SHP77 treated with DMSO at 0.1 percent for 48 hours (cell line): Measurements from ENCODE around the gene CCDC144A.
A peak's percentile ranks its signal among the peaks of the same experiment; 100 is the strongest.
"Not testable (repeated sequence)": the region's sequence is repeated elsewhere in the genome, so short reads cannot be mapped to it uniquely, and the experiment has no call there.

ENCODE experiments used
- DNase-seq: peaks from one replicate; lab custom pipeline; 2025; lab: John Stamatoyannopoulos, UW

Gene CCDC144A, protein sequence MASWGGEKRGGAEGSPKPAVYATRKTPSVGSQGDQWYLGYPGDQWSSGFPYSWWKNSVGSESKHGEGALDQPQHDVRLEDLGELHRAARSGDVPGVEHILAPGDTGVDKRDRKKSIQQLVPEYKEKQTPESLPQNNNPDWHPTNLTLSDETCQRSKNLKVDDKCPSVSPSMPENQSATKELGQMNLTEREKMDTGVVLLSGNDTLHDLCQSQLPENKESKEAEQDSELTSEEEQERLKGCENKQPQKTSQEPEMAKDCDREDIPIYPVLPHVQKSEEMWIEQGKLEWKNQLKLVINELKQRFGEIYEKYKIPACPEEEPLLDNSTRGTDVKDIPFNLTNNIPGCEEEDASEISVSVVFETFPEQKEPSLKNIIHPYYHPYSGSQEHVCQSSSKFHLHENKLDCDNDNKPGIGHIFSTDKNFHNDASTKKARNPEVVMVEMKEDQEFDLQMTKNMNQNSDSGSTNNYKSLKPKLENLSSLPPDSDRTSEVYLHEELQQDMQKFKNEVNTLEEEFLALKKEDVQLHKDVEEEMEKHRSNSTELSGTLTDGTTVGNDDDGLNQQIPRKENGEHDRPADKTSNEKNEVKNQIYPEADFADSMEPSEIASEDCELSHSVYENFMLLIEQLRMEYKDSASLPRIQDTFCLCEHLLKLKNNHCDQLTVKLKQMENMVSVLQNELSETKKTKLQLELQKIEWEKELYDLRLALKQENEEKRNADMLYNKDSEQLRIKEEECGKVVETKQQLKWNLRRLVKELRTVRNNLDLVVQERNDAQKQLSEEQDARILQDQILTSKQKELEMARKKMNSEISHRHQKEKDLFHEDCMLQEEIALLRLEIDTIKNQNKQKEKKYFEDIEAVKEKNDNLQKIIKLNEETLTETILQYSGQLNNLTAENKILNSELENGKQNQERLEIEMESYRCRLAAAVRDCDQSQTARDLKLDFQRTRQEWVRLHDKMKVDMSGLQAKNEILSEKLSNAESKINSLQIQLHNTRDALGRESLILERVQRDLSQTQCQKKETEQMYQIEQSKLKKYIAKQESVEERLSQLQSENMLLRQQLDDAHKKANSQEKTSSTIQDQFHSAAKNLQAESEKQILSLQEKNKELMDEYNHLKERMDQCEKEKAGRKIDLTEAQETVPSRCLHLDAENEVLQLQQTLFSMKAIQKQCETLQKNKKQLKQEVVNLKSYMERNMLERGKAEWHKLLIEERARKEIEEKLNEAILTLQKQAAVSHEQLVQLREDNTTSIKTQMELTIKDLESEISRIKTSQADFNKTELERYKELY (N-terminal part only)

DNA sequence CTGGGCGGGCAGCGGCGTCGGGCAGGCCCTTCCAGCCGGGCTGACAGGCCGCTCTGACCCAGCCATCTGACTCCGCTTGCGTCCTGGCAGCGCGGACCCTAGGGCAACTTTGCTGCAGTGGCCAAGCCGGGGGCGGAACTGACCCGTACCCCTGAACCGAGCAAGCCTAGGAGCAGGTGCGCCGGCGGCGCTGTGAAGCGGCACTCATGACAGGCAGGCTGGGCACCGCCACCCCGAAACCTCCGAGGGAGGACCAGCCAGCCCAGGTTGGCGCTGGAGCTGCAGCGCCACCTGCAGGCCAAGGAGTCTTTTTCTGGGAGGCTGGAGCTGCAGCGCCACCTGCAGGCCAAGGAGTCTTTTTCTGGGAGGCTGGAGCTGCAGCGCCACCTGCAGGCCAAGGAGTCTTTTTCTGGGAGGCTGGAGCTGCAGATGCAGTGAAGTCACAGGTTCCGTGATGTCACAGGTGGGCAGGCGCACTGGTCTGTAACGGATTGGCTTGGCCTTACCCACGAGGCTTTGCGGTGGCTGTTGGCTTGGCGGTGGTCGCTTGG lies at the start of gene CCDC144A:
CCDC144A (plus strand) TSS at position 511 of the 551 bp plus-strand sequence. CDS start 160 bp downstream, outside the sequence.
- DNase-seq = peak; percentile 30

DNA sequence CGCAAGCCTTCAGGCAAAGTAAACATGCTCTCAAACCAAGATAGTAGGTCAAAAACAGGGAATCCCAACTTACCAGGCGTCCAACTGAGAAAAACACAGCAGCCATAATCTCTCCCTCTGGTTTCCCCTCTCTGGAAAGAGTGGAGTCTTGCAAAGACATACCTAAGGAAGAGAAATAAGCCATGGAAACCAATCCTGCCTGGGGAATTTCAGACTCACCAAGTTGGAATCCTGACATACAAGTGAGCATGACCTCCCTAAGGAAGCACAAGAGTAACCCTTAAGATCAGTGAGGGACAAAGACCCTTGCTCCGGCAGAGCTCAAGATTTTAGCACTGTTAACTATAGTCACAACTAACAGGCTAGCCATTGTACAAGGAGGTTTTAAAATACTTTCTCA lies 40.5 kb upstream of the CCDC144A start:
- no peak for DNase-seq

DNA sequence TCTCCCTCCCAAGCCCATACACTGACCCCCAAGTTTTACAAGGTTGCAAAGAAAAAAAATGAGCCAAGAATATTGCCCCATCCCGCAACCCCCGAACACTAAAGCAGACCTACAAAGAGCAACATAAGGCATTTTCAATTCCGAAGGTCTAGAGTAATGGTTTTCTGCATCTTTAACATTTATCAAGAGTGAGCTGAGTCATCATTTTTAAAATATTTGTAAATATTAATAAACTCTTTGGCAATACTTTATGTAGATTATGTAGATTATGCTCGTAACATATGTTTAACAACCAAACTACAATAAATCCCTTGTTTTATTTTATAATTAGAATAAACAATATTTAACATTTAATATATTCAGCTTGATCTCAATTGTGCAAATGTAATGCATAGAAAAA lies 37.8 kb upstream of the CCDC144A start:
- no peak for DNase-seq

DNA sequence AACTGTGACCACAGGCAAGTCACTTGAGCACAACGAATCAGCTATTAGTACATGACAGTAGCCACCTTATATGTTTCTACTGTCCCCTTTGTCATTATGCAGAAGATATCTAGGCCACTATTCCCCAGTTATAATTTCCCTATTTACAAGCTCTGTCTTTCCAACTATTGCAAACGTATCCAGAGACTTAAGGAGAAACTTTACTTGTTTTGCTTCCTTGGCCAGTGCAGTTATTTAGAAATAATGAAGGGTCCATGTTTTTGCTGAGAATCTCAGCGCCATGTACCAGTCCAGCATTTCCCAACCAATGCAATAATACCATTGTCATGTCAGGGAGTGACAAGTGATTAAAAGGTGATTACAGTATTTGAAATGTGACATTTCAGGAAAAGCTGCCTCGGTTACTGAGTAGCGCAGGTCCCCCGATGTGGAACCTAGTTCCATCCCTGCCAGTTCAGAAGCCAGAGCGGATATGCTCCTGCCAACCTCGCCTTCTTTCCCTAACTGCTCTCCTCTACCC lies 37.1 kb upstream of the CCDC144A start:
- DNase-seq = peak; percentile 89

DNA sequence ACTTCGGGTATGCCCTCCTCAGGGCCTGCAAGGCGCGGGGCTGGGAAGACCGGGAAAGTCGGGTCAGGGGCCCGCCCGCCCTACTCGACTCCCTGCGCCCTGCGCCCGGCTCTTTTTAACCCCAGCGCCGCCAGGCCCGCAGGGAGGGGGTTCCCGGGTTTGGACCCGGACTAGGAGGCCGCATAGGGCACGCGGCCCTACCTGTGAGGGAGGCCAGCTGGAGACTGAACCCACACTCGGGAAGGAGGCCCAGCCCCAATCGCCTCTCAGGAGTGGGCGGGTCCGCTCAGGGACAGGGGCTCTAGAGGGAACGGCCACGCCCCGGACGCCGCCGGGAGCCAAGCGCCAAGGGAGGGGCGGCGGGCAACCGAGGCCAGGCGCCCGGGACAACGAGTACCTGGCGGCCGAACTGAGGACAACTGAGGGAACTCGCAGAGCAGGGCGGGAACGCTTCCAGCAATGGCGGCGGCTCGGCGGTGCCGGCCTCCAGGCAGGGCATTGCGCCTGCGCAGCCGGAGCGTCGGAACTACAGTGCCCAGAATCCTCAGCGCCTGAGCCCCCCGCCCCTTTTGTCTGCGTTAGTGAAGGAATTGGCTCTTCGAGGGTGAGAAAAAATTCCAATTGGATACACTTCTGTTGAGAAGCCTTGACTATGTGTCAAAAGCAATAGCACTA lies 36.5 kb upstream of the CCDC144A start, which contains the start of gene ZNF624:
ZNF624 (minus strand) TSS at position 484 of the 675 bp plus-strand sequence.
- DNase-seq = peak; percentile 100

DNA sequence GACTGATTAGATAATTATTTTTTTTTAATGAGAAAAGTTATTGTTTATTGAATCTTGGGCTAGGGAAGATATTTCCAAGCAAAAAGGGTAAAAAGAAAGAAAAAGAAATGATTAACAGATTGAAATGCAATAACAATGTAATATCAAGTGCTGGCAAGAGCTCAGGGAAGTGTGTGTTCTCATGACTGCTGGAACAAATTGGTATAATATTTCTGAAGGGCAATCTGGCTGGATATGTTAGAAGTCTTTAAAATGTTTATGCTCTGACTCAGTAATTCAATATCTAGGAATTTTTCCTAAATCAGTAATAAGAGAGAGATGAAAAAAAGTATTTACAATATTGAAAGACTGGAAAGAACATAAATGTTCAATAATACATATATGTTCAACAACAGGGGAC lies 28.8 kb upstream of the CCDC144A start:
- no peak for DNase-seq

DNA sequence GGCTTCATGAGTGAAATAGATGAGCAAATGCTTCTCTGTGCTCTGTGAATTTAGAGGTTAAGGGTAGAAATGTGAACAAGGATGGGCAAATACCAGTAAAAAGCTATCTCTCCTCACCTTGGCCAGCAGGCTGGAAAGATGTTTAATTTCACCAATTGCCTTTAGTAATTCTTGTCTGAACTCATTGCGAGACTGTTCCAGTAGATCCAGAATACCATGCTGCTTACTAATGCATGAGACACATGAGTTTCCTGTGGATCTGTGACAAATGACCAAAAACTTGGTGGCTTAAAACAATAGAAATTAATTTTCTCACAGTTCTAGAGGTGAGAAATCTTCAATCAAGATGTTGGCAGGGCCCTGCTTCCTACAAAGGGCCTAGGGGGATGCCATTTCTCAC lies 27.1 kb upstream of the CCDC144A start:
- DNase-seq = no peak

DNA sequence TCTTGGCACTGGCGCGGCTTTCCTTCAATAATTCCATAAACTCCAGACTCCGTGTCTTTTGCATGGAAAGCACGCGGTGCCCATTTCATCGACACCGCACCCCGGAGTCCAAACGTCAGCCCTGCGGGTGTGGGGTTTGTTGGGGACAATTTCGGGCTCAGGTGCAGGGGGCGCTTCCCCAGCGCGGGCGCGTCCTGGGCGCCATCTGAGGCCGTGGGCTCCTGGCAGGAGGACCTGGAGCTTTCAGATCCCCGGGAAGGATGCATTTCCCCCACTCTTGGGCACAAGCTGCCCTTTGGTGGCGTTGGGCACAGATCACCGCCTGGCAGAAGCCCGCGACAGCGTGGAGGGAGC lies 23.5 kb upstream of the CCDC144A start:
- not testable (repeated sequence) for DNase-seq

DNA sequence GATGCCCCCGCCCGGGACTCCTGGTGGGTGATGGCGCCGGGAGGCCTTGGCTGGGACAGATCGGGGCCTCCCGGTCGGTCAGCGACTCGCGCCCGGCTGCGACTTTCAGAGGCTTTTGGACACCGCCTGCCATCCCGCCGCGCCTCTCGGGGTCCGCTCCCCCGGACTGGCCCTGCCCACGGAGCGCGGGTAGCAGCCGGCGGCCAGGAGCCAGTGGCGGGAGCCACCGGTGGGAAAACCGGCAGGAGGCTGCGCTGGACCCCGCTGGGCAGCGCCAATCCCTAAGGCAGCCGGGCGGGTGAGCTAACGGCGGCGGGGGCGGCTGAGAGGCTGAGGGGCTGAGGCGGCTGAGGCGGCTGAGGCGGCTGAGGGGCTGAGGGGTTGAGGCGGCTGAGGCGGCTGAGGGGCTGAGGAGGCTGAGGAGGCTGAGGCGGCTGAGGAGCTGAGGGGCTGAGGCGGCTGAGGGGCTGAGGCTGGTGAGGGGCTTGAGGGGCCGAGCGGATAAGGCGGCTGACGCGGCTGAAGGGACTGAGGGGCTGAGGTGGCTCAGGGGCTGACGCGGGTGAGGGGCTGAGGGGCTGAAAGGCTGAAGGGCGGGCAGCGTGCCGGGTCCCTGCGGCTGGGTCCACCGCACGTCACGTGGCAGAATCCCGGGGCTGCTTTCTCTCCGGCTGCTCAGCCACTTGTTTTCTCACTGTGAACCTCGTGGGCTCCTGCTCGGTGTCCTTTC lies 23.0 kb upstream of the CCDC144A start:
- DNase-seq = not testable (repeated sequence)

DNA sequence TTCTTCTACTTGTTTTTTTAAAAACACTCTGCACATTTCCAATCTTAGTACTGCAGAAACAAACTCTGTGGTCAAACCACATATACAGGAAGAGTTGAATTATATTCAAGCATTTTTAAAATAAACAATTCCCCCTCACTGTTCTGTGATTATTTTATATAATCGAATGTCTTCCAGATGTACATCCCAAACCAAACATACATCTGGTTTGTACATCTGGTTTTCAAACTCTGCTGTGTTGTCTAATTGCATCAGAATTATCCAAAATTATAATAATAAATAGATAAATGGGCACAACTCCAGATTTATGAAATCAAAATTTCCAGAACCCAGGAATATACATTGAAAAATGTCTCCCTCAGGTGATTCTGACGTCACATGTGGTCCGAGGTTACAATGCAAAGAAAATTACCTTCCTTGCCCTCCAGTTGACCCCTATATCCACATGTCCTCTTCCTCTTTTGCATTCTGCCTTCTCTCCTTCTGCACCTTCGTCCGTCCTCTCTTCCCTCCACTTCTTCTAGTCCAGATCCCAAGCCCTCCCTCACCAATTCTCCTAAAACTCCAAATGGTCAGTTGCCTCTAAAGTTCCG lies 13.3 kb upstream of the CCDC144A start:
- no peak for DNase-seq

DNA sequence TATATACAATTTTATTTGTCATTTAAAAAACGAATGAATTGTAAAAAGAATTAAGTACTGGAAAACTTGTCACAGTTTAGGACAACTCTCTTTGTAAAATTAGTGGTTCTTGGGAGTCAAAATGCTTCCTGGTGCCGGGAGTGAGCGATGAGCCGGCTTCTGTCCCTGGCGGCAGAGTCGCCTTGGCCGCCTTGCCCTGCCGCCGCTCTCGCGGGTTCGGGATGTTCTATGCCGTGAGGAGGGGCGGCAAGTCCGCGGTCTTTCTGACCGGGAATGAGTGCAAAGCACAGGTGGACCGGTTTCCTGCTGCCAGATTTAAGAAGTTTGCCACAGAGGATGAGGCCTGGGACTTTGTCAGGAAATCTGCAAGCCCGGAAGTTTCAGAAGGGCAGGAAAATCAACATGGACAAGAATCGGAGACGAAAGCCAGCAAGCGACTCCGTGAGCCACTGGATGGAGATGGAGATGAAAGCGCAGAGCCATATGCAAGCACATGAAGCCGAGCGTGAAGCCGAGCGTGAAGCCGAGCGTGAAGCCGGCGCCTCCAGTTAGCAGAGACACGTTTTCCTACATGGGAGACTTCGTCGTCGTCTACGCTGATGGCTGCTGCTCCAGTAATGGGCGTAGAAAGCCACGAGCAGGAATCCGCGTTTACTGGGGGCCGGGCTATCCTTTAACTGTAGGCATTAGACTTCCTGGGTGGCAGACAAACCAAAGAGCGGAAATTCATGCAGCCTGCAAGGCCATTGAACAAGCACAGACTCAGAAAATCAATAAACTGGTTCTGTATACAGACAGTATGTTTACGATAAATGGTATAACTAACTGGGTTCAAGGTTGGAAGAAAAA lies 6.5 kb upstream of the CCDC144A start:
- DNase-seq = not testable (repeated sequence)

DNA sequence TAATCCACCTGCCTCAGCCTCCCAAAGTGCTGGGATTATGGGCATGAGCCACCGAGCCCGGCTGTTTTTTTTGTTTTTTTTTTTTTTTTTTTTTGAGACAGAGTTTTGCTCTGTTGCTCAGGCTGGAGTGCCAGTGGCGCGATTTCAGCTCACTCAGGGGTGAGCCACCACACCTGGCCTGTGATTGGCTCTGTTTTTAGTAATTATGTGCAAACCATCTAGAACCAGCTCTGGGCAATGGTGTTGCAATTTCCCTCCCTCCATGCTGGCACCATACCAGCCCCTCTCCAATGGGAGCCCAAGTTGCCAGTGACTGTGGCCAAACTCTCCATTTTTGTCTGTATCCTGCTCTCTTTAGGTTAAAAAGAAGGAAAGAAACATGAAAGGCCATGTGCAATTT lies 4.0 kb upstream of the CCDC144A start:
- DNase-seq = not testable (repeated sequence)

DNA sequence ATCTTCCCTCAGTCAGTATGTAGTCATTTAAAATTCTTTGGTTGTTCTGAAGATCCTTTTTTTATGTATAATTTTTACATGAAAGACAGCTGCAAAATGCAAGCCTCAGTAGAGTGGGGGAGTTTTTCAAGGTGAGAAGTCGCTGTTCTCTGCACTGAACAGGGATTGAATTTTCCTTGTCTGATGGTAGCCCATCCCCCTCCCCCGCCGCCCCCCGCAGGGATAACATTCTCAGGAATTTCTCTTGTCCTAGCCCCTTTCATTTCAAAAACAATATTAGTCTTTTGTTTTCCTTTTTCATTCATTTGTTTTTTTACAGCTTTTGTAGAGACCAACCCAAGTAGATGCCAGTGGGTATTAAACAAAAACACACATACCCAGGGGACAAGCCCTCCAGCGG lies 2.9 kb upstream of the CCDC144A start:
- DNase-seq = not testable (repeated sequence)

DNA sequence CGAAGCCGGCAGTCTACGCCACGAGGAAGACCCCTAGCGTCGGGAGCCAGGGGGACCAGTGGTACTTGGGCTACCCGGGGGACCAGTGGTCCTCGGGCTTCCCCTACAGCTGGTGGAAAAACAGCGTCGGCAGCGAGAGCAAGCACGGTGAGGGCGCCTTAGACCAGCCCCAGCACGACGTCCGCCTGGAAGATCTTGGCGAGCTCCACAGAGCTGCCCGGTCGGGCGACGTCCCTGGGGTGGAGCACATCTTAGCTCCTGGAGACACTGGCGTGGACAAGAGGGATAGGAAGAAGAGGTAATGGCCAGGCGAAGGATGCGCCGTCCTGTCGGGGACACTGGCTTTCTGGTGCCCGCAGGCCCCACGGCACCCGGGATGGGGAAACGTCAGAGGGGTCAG lies 406 bp downstream of the CCDC144A start:
- DNase-seq = not testable (repeated sequence)

DNA sequence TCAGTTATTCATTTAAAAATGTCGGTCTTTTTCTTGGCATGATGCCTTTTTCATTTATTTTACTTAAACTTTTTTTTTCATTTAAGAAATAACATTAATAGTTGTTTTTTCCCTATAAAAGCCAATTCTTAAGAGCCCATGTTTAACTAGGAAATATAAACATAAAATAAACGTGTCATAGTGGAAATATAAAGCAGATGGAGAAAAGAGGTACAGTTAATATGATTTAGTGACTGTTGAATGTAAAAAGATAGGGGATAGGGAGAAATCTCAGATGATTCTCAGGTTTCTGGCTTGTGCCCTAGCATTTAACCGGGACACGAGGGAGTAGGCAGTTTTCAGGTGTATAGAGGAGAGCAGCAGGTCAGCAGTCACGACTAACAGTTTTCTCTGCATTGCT lies 7.6 kb downstream of the CCDC144A start:
- not testable (repeated sequence) for DNase-seq

DNA sequence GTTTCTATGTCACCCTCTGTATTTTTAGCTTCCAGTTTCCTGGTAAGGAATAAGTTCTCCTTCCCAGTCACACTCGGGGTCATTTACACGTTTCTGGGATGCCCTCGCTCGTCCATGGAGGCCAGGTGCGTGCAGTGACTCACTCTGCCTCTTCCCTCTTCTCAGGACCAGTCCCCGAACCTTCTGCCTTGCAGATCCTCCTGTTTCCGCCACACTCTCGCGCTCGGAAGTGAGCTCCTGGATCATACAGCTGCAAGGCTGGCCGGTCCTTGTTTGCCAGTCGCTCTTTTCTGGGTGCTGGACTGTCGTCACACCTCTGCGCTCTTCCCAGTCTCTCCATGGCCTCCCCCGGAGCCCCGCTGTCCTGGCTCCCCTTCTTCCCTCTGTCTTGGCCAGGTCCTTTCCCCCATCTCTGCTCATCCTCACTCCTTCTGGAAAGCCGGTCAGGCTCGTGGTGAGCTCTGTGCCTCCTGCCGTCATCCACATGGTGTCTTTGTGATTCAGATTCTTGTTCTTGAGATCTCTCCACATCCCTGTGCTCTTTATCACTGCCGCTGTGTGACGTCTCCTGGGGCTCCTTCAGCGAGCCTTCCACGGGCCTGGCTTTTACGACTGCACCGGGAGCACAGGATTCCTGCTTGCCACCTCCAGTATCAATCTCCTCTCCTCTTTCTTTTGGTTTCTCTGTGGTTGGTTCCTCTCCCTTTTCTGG lies 55.6 kb downstream of the CCDC144A start:
- DNase-seq = not testable (repeated sequence)

DNA sequence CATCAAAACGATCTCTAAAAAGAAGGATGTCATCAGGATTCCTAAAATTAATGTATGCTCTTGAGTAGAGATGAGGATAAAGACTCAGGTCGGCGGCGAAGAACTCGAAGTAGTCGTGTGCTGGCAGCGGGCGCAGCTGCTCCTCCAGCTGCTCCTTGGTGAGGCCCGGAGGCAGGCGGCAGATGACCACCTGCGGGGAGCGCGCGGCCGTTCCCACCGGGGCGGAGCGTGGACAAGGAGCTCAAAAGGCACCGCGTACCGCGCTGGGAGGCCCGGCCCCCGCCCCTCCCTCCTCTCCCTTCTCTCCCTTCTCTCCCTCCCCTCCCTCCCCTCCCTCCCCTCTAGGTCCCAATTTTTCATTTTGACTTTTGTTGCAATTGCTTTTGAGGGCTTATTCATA lies 56.5 kb downstream of the CCDC144A start:
- DNase-seq = not testable (repeated sequence)

DNA sequence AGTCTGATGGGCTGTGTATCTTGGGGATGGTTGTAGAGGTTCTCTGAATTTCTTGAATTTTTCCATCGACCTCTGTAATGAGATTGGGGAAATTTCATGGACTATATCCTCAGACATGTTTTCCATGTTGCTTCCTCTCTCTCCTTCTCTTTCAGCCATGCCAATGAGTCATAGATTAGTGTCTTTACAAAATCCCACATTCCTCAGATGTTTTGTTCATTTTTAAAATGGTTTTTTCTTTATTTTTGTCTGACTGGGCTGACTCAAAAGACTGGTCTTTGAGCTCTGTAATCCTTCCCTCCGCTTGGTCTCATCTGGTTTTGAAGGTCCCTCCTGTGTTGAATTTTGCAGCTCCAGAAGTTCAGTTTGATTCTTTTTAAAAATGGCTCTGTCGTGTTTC lies 60.5 kb downstream of the CCDC144A start:
- not testable (repeated sequence) for DNase-seq
